Memory B cell (primary cell): ENCODE data around the gene SFI1.
"Not testable (repeated sequence)": the region's sequence is repeated elsewhere in the genome, so short reads cannot be mapped to it uniquely, and the experiment has no call there.

Experiments used
- ATAC-seq: fragments of 150-1000 bp; cut with Tn5 transposase; 2 replicates; pipeline ENCODE4 v1.10.0; 2021; ENCODE audit warnings: low read depth, mild to moderate bottlenecking, moderate library complexity
- DNase-seq, 2 donors: peaks; one replicate each; pipeline ENCODE4 v3.0.0; 2022; ENCODE audit warnings: low spot score in 2 of 2
- H3K27ac Mint-ChIP-seq: one replicate; pipeline ENCODE4 v1.8.0; 2022; ENCODE audit warnings: mild to moderate bottlenecking, moderate library complexity, mixed read lengths
- H3K27me3 Mint-ChIP-seq: one replicate; pipeline ENCODE4 v1.8.0; 2022; ENCODE audit warnings: mixed read lengths
- H3K36me3 Mint-ChIP-seq: one replicate; pipeline ENCODE4 v1.8.0; 2022; ENCODE audit warnings: mild to moderate bottlenecking, mixed read lengths
- H3K4me1 Mint-ChIP-seq: one replicate; pipeline ENCODE4 v1.8.0; 2022; ENCODE audit warnings: mixed read lengths
- H3K4me3 Mint-ChIP-seq: one replicate; pipeline ENCODE4 v1.8.0; 2022; ENCODE audit warnings: mild to moderate bottlenecking, moderate library complexity, mixed read lengths
- H3K9me3 Mint-ChIP-seq: one replicate; pipeline ENCODE4 v1.8.0; 2022; ENCODE audit warnings: mixed read lengths

The SFI1 gene

GRCh38 chr22:31540966-31541365 is 44.6 kb downstream of the SFI1 start:
- no peaks in the 10 kb centered on the region for H3K4me1 Mint-ChIP-seq
- H3K36me3 Mint-ChIP-seq, result peaks cover 15% of the 10 kb centered on the region
- DNase-seq, result no peak
- no peak overlapping the region for H3K27ac Mint-ChIP-seq
- no peaks in the 10 kb centered on the region for H3K27me3 Mint-ChIP-seq
- no peak overlapping the region for H3K4me3 Mint-ChIP-seq
- H3K9me3 Mint-ChIP-seq, result no peaks in the 10 kb centered on the region
- ATAC-seq, result no peak

- no peak for ATAC-seq
- peaks cover 12% of the 10 kb centered on the region for H3K36me3 Mint-ChIP-seq
- no peaks in the 10 kb centered on the region for H3K9me3 Mint-ChIP-seq
- no peaks in the 10 kb centered on the region for H3K4me1 Mint-ChIP-seq
- no peak overlapping the region for H3K27ac Mint-ChIP-seq
- no peak for DNase-seq
- H3K27me3 Mint-ChIP-seq, result no peaks in the 10 kb centered on the region
- no peak overlapping the region for H3K4me3 Mint-ChIP-seq
Measured at GRCh38 chr22:31544481-31545480, 48.4 kb downstream of the SFI1 start.

GRCh38 chr22:31550871-31551370 is 54.6 kb downstream of the SFI1 start:
- H3K36me3 Mint-ChIP-seq, result peaks cover 22% of the 10 kb centered on the region

GRCh38 chr22:31556627-31557203 is 60.4 kb downstream of the SFI1 start:
- Mint-ChIP-seq H3K4me1 (peaks cover 4% of the 10 kb centered on the region), H3K4me3 (no peak overlapping the region), H3K9me3 (no peaks in the 10 kb centered on the region), H3K27ac (no peak overlapping the region), H3K27me3 (no peaks in the 10 kb centered on the region), H3K36me3 (peaks cover 10% of the 10 kb centered on the region)
- ATAC-seq (peak; percentile 49), DNase-seq (peak in 1 of 2 donors; percentile 16)

More at GRCh38 chr22:31550871-31551370, 54.6 kb downstream of the SFI1 start:
- H3K4me1 Mint-ChIP-seq, result peaks cover 4% of the 10 kb centered on the region
- ATAC-seq (no peak), DNase-seq (no peak)
- H3K27ac Mint-ChIP-seq, result peak overlapping the region; percentile 2
- no peaks in the 10 kb centered on the region for H3K9me3 Mint-ChIP-seq
- no peaks in the 10 kb centered on the region for H3K27me3 Mint-ChIP-seq
- no peak overlapping the region for H3K4me3 Mint-ChIP-seq

- not testable (repeated sequence) for DNase-seq, H3K9me3 Mint-ChIP-seq, ATAC-seq, H3K4me1 Mint-ChIP-seq, H3K27ac Mint-ChIP-seq, H3K27me3 Mint-ChIP-seq, H3K4me3 Mint-ChIP-seq
- peaks cover 14% of the 10 kb centered on the region for H3K36me3 Mint-ChIP-seq
Measured at GRCh38 chr22:31558546-31558945, 62.2 kb downstream of the SFI1 start.

- peak; percentile 23 to 39 for DNase-seq
- no peaks in the 10 kb centered on the region for H3K9me3 Mint-ChIP-seq
- no peak overlapping the region for H3K27ac Mint-ChIP-seq
- peak; percentile 82 for ATAC-seq
- H3K4me1 Mint-ChIP-seq, result no peaks in the 10 kb centered on the region
- H3K4me3 Mint-ChIP-seq, result no peak overlapping the region
- peaks cover 16% of the 10 kb centered on the region for H3K36me3 Mint-ChIP-seq
- H3K27me3 Mint-ChIP-seq, result no peaks in the 10 kb centered on the region
Measured at GRCh38 chr22:31561238-31561887, 65.0 kb downstream of the SFI1 start.

GRCh38 chr22:31561970-31562369 is 65.6 kb downstream of the SFI1 start:
- H3K36me3 Mint-ChIP-seq, result peaks cover 13% of the 10 kb centered on the region
- no peak overlapping the region for H3K27ac Mint-ChIP-seq

GRCh38 chr22:31566484-31566883 is 70.1 kb downstream of the SFI1 start:
- H3K4me3 Mint-ChIP-seq, result no peak overlapping the region
- no peaks in the 10 kb centered on the region for H3K9me3 Mint-ChIP-seq
- H3K27me3 Mint-ChIP-seq, result no peaks in the 10 kb centered on the region
- H3K27ac Mint-ChIP-seq, result no peak overlapping the region
- DNase-seq, result no peak
- H3K4me1 Mint-ChIP-seq, result peaks cover 7% of the 10 kb centered on the region
- peaks cover 17% of the 10 kb centered on the region for H3K36me3 Mint-ChIP-seq
- no peak for ATAC-seq

More at GRCh38 chr22:31561970-31562369, 65.6 kb downstream of the SFI1 start:
- Mint-ChIP-seq H3K27me3 (no peaks in the 10 kb centered on the region), H3K4me3 (no peak overlapping the region), H3K9me3 (no peaks in the 10 kb centered on the region), H3K4me1 (no peaks in the 10 kb centered on the region)
- ATAC-seq (no peak), DNase-seq (no peak)

GRCh38 chr22:31567196-31567595 is 70.9 kb downstream of the SFI1 start:
- no peak overlapping the region for H3K4me3 Mint-ChIP-seq
- DNase-seq, result no peak
- peaks cover 7% of the 10 kb centered on the region for H3K4me1 Mint-ChIP-seq
- no peaks in the 10 kb centered on the region for H3K27me3 Mint-ChIP-seq
- no peak overlapping the region for H3K27ac Mint-ChIP-seq
- H3K9me3 Mint-ChIP-seq, result no peaks in the 10 kb centered on the region
- peaks cover 17% of the 10 kb centered on the region for H3K36me3 Mint-ChIP-seq
- ATAC-seq, result no peak

GRCh38 chr22:31567702-31568101 is 71.4 kb downstream of the SFI1 start:
- DNase-seq (no peak), ATAC-seq (no peak)
- H3K4me3 Mint-ChIP-seq, result no peak overlapping the region
- no peak overlapping the region for H3K27ac Mint-ChIP-seq
- no peaks in the 10 kb centered on the region for H3K9me3 Mint-ChIP-seq
- H3K4me1 Mint-ChIP-seq, result peaks cover 7% of the 10 kb centered on the region
- H3K27me3 Mint-ChIP-seq, result no peaks in the 10 kb centered on the region
- H3K36me3 Mint-ChIP-seq, result peaks cover 17% of the 10 kb centered on the region

GRCh38 chr22:31569126-31569525 is 72.8 kb downstream of the SFI1 start:
- Mint-ChIP-seq H3K27ac (peak overlapping the region; percentile 33), H3K9me3 (no peaks in the 10 kb centered on the region), H3K4me1 (peaks cover 7% of the 10 kb centered on the region), H3K4me3 (no peak overlapping the region), H3K27me3 (no peaks in the 10 kb centered on the region), H3K36me3 (peaks cover 12% of the 10 kb centered on the region)
- no peak for ATAC-seq
- no peak for DNase-seq

GRCh38 chr22:31572939-31573338 is 76.6 kb downstream of the SFI1 start:
- ATAC-seq, result no peak
- Mint-ChIP-seq H3K27ac (no peak overlapping the region), H3K9me3 (no peaks in the 10 kb centered on the region), H3K27me3 (no peaks in the 10 kb centered on the region), H3K4me1 (peaks cover 7% of the 10 kb centered on the region), H3K4me3 (no peak overlapping the region), H3K36me3 (peaks cover 26% of the 10 kb centered on the region)
- DNase-seq, result no peak

GRCh38 chr22:31574055-31574670 is 77.8 kb downstream of the SFI1 start:
- Mint-ChIP-seq H3K27ac (no peak overlapping the region), H3K9me3 (no peaks in the 10 kb centered on the region), H3K4me1 (peaks cover 6% of the 10 kb centered on the region), H3K36me3 (peaks cover 26% of the 10 kb centered on the region), H3K27me3 (no peaks in the 10 kb centered on the region), H3K4me3 (no peak overlapping the region)
- DNase-seq (no peak), ATAC-seq (no peak)
